NCI-H1694 (cell line): ENCODE measurements around the gene CNPY2.
"Not testable (repeated sequence)": the region's sequence is repeated elsewhere in the genome, so short reads cannot be mapped to it uniquely, and the experiment has no call there.

Experiments
- DNase-seq: peaks from one replicate; lab custom pipeline; 2025; lab: John Stamatoyannopoulos, UW

CNPY2 gene

GRCh38 chr12:56297400-56297799 is 18.4 kb downstream of the CNPY2 start:
- no peak for DNase-seq

- no peak for DNase-seq
These were observed 19.5 kb downstream of the CNPY2 start for GRCh38 chr12:56296295-56296694.

GRCh38 chr12:56293795-56294194 is 22.0 kb downstream of the CNPY2 start:
- DNase-seq: no peak

- DNase-seq: no peak
These were observed 26.9 kb downstream of the CNPY2 start for GRCh38 chr12:56288705-56289387.

- DNase-seq: no peak
These were observed 29.6 kb downstream of the CNPY2 start for GRCh38 chr12:56286044-56286830.

GRCh38 chr12:56284263-56284662 is 31.5 kb downstream of the CNPY2 start:
- not testable (repeated sequence) for DNase-seq

- DNase-seq: no peak
These were observed 33.2 kb downstream of the CNPY2 start for GRCh38 chr12:56282579-56282978.

- DNase-seq: no peak
These were observed 33.8 kb downstream of the CNPY2 start for GRCh38 chr12:56282030-56282429.

- no peak for DNase-seq
These were observed 34.9 kb downstream of the CNPY2 start for GRCh38 chr12:56280849-56281248.

- no peak for DNase-seq
These were observed 36.9 kb downstream of the CNPY2 start for GRCh38 chr12:56278905-56279304.

- no peak for DNase-seq
These were observed 41.5 kb downstream of the CNPY2 start for GRCh38 chr12:56274299-56274698.

GRCh38 chr12:56272468-56272867 is 43.3 kb downstream of the CNPY2 start:
- not testable (repeated sequence) for DNase-seq

- no peak for DNase-seq
These were observed 44.8 kb downstream of the CNPY2 start for GRCh38 chr12:56271031-56271430.

GRCh38 chr12:56267443-56268071 is 48.2 kb downstream of the CNPY2 start:
- no peak for DNase-seq

GRCh38 chr12:56266693-56267442 is 48.9 kb downstream of the CNPY2 start, which contains the start of gene COQ10A:
COQ10A (plus strand) TSS chr12:56266942; CDS start chr12:56267119, 177 bp downstream.
- peak; percentile 68 for DNase-seq

GRCh38 chr12:56266068-56266692 is 49.6 kb downstream of the CNPY2 start:
- DNase-seq: not testable (repeated sequence)

GRCh38 chr12:56262955-56263354 is 52.8 kb downstream of the CNPY2 start:
- not testable (repeated sequence) for DNase-seq

GRCh38 chr12:56261503-56262232 is 54.1 kb downstream of the CNPY2 start:
- DNase-seq: no peak

- DNase-seq: no peak
These were observed 54.9 kb downstream of the CNPY2 start for GRCh38 chr12:56260921-56261320.

- DNase-seq: no peak
These were observed 55.4 kb downstream of the CNPY2 start for GRCh38 chr12:56260380-56260779.
